ENCODE measurements around the gene RXRA. TPM values are rescaled to one million over a fixed set of nuclear protein-coding genes. Genes with fewer than 3 reads are reported as not detected.
A peak's percentile ranks its signal among the peaks of the same experiment; 100 is the strongest.

RXRA gene
- total RNA-seq, 4 donors from 2014 or later, result 39.4 to 81.3 (median 67.4) TPM

- no peak overlapping the region for H3K4me3 ChIP-seq (replicated peaks in 1 of 3)
- 92% methylated on average over 2 of the region's 2 CpGs for WGBS, 2 donors
- H3K9me3 ChIP-seq, result no peaks in the 10 kb centered on the region
- intact Hi-C loops (cut with DNase I), result no loop called here
- no peak for DNase-seq
- H3K36me3 ChIP-seq, result peaks cover 0 to 8% of the 10 kb centered on the region in 2 donors
- peaks cover 46 to 63% of the 10 kb centered on the region in 2 donors for H3K4me1 ChIP-seq
- TF ChIP-seq POLR2A (IDR thresholded peaks at IDR 0.05) (no peak), CTCF (IDR thresholded peaks at IDR 0.05) (peak in 4 of 6 experiments; percentile 13 to 44 (median 32))
- H3K27me3 ChIP-seq, result no peaks in the 10 kb centered on the region
- peak overlapping the region in 1 of 3 donors; percentile 12 for H3K27ac ChIP-seq
Measured at GRCh38 chr9:134399435-134400056, 73.3 kb downstream of the RXRA start.

GRCh38 chr9:134400283-134400682 is 74.0 kb downstream of the RXRA start:
- Histone ChIP-seq H3K4me1 (peaks cover 49 to 63% of the 10 kb centered on the region in 2 donors), H3K36me3 (peaks cover 0 to 8% of the 10 kb centered on the region in 2 donors), H3K4me3 (replicated peaks in 1 of 3) (no peak overlapping the region), H3K27me3 (no peaks in the 10 kb centered on the region), H3K27ac (no peak overlapping the region), H3K9me3 (no peaks in the 10 kb centered on the region)
- 95 to 100% methylated on average over 2 to 6 of the region's 10 CpGs for WGBS, 2 donors
- intact Hi-C loops (cut with DNase I), result no loop called here
- TF ChIP-seq CTCF (IDR thresholded peaks at IDR 0.05), result no peak
- no peak for TF ChIP-seq POLR2A (IDR thresholded peaks at IDR 0.05)
- no peak for DNase-seq

GRCh38 chr9:134401391-134401790 is 75.1 kb downstream of the RXRA start:
- no peaks in the 10 kb centered on the region for H3K9me3 ChIP-seq
- 90 to 95% methylated on average over 14 to 19 of the region's 19 CpGs for WGBS, 2 donors
- intact Hi-C loops (cut with DNase I), result no loop called here
- TF ChIP-seq POLR2A (IDR thresholded peaks at IDR 0.05) (no peak), CTCF (IDR thresholded peaks at IDR 0.05) (no peak)
- no peak overlapping the region for H3K4me3 ChIP-seq (replicated peaks in 1 of 3)
- DNase-seq, result no peak
- no peak overlapping the region for H3K27ac ChIP-seq
- H3K4me1 ChIP-seq, result peaks cover 50 to 63% of the 10 kb centered on the region in 2 donors
- no peaks in the 10 kb centered on the region for H3K27me3 ChIP-seq
- H3K36me3 ChIP-seq, result peaks cover 0 to 8% of the 10 kb centered on the region in 2 donors

GRCh38 chr9:134402182-134402581 is 75.9 kb downstream of the RXRA start:
- Histone ChIP-seq H3K9me3 (no peaks in the 10 kb centered on the region), H3K27ac (peak overlapping the region in 2 of 3 donors; percentile 76 to 95), H3K4me1 (peaks cover 52 to 64% of the 10 kb centered on the region in 2 donors), H3K27me3 (no peaks in the 10 kb centered on the region), H3K36me3 (peaks cover 0 to 8% of the 10 kb centered on the region in 2 donors), H3K4me3 (replicated peaks in 1 of 3) (no peak overlapping the region)
- TF ChIP-seq CTCF (IDR thresholded peaks at IDR 0.05) (no peak), POLR2A (IDR thresholded peaks at IDR 0.05) (no peak)
- DNase-seq, result no peak
- WGBS, 2 donors, result 93 to 98% methylated on average over 7 of the region's 12 CpGs
- intact Hi-C loops (cut with DNase I), result no loop called here

GRCh38 chr9:134403292-134403681 is 77.0 kb downstream of the RXRA start:
- Histone ChIP-seq H3K4me3 (replicated peaks in 1 of 3) (no peak overlapping the region), H3K4me1 (peaks cover 60 to 65% of the 10 kb centered on the region in 2 donors), H3K9me3 (no peaks in the 10 kb centered on the region), H3K27me3 (no peaks in the 10 kb centered on the region), H3K36me3 (peaks cover 0 to 8% of the 10 kb centered on the region in 2 donors), H3K27ac (peak overlapping the region; percentile 73 to 95 (median 76))
- WGBS, 2 donors, result 43 to 64% methylated on average over 1 to 8 of the region's 11 CpGs
- TF ChIP-seq CTCF (IDR thresholded peaks at IDR 0.05) (no peak), POLR2A (IDR thresholded peaks at IDR 0.05) (no peak)
- DNase-seq, result peak; percentile 75 to 81
- intact Hi-C loops (cut with DNase I), result no loop called here

Measured in thyroid gland (tissue), 4 donors.